ENCODE data around the gene CLTB. TPM values are rescaled to one million over a fixed set of nuclear protein-coding genes. Genes with fewer than 3 reads are reported as not detected.

Gene CLTB
- total RNA-seq, 1 donor from 2014 or later = 216 TPM

Small RNA genes within 50 kb of the gene (microRNA-seq; reads per million reads assigned to microRNA genes)
- gene MIR1271 = 9.4 reads per million, percentile 24 among the genes with 10 or more reads in this experiment

Other genes with a start within 250 kb of the CLTB start
- 4.7 TPM for gene SIMC1, start 178.1 kb downstream of the CLTB start, total RNA-seq
- 91.6 TPM for gene KIAA1191, start 54.8 kb downstream of the CLTB start, total RNA-seq
- gene ARL10, start 51.1 kb downstream of the CLTB start, total RNA-seq = 6.0 TPM
- gene NOP16, start 27.9 kb downstream of the CLTB start, total RNA-seq = 19.1 TPM
- gene HIGD2A, start 27.8 kb downstream of the CLTB start, total RNA-seq = 217 TPM
- 13.0 TPM for gene FAF2, start 31.8 kb upstream of the CLTB start, total RNA-seq
- 28.2 TPM for gene RNF44, start 120.9 kb upstream of the CLTB start, total RNA-seq
- 0.33 TPM for gene CDHR2, start 132.8 kb upstream of the CLTB start, total RNA-seq
- gene GPRIN1, start 193.6 kb upstream of the CLTB start, total RNA-seq = 0.58 TPM
- gene SNCB, start 214.0 kb upstream of the CLTB start, total RNA-seq = 0.44 TPM
- not detected for gene EIF4E1B, start 214.1 kb upstream of the CLTB start, total RNA-seq
- gene TSPAN17, start 230.9 kb upstream of the CLTB start, total RNA-seq = 31.0 TPM